Measurements from ENCODE around the gene EIF4E1B. TPM values are rescaled to one million over a fixed set of nuclear protein-coding genes. Genes with fewer than 3 reads are reported as not detected.

EIF4E1B gene
- total and polyA plus RNA-seq, 7 donors: 0.36 TPM; not detected in 6

- peaks cover 0 to 17% (median 15%) of the 10 kb centered on the region in 4 donors for H3K4me1 ChIP-seq
- 18 to 27% methylated on average over 6 of the region's 6 CpGs for WGBS, 2 donors
Observed at GRCh38 chr5:176633598-176633997, 3.1 kb downstream of the EIF4E1B start.

GRCh38 chr5:176636426-176636825, 6.0 kb downstream of the EIF4E1B start:
- H3K27ac ChIP-seq: no peak overlapping the region

More at GRCh38 chr5:176633598-176633997, 3.1 kb downstream of the EIF4E1B start:
- Histone ChIP-seq H3K27ac (no peak overlapping the region), H3K9me3 (no peaks in the 10 kb centered on the region), H3K36me3 (no peaks in the 10 kb centered on the region), H3K4me3 (no peak overlapping the region), H3K27me3 (peaks cover 19 to 45% (median 23%) of the 10 kb centered on the region in 3 donors)
- TF ChIP-seq, protein P1, sequence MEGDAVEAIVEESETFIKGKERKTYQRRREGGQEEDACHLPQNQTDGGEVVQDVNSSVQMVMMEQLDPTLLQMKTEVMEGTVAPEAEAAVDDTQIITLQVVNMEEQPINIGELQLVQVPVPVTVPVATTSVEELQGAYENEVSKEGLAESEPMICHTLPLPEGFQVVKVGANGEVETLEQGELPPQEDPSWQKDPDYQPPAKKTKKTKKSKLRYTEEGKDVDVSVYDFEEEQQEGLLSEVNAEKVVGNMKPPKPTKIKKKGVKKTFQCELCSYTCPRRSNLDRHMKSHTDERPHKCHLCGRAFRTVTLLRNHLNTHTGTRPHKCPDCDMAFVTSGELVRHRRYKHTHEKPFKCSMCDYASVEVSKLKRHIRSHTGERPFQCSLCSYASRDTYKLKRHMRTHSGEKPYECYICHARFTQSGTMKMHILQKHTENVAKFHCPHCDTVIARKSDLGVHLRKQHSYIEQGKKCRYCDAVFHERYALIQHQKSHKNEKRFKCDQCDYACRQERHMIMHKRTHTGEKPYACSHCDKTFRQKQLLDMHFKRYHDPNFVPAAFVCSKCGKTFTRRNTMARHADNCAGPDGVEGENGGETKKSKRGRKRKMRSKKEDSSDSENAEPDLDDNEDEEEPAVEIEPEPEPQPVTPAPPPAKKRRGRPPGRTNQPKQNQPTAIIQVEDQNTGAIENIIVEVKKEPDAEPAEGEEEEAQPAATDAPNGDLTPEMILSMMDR (IDR thresholded peaks at IDR 0.05): no peak
- DNase-seq: no peak
- intact Hi-C loops (cut with DNase I): no loop called here

GRCh38 chr5:176637556-176637955, 7.1 kb downstream of the EIF4E1B start:
- no peak for DNase-seq
- Histone ChIP-seq H3K27me3 (peaks cover 0 to 7% (median 0%) of the 10 kb centered on the region in 3 donors), H3K36me3 (no peaks in the 10 kb centered on the region), H3K9me3 (no peaks in the 10 kb centered on the region), H3K27ac (no peak overlapping the region), H3K4me1 (peaks cover 0 to 8% (median 0%) of the 10 kb centered on the region in 4 donors), H3K4me3 (no peak overlapping the region)
- intact Hi-C loops (cut with DNase I): no loop called here
- WGBS, 2 donors: 58 to 71% methylated on average over 4 of the region's 4 CpGs
- TF ChIP-seq POLR2A (IDR thresholded peaks at IDR 0.05) (no peak), EP300 (IDR thresholded peaks at IDR 0.05) (no peak), POLR2AphosphoS5 (IDR thresholded peaks at IDR 0.05) (no peak)
- TF ChIP-seq, protein P1 (IDR thresholded peaks at IDR 0.05): no peak

More at GRCh38 chr5:176636426-176636825, 6.0 kb downstream of the EIF4E1B start:
- H3K27me3 ChIP-seq: peaks cover 0 to 17% (median 0%) of the 10 kb centered on the region in 3 donors
- H3K4me1 ChIP-seq: peaks cover 0 to 8% (median 0%) of the 10 kb centered on the region in 4 donors
- WGBS, 2 donors: 47 to 56% methylated on average over 9 of the region's 9 CpGs
- no peaks in the 10 kb centered on the region for H3K9me3 ChIP-seq
- no peak for TF ChIP-seq POLR2AphosphoS5 (IDR thresholded peaks at IDR 0.05)
- TF ChIP-seq POLR2A (IDR thresholded peaks at IDR 0.05): no peak
- TF ChIP-seq EP300 (IDR thresholded peaks at IDR 0.05): no peak
- TF ChIP-seq, protein P1 (IDR thresholded peaks at IDR 0.05): no peak
- H3K4me3 ChIP-seq: no peak overlapping the region
- intact Hi-C loops (cut with DNase I): no loop called here
- no peaks in the 10 kb centered on the region for H3K36me3 ChIP-seq
- no peak for DNase-seq

GRCh38 chr5:176638437-176638836, 8.0 kb downstream of the EIF4E1B start:
- H3K27ac ChIP-seq: no peak overlapping the region
- 93 to 95% methylated on average over 3 of the region's 3 CpGs for whole genome bisulfite sequencing, 2 donors
- H3K36me3 ChIP-seq: no peaks in the 10 kb centered on the region
- intact Hi-C loops (cut with DNase I): no loop called here
- H3K4me3 ChIP-seq: no peak overlapping the region
- no peaks in the 10 kb centered on the region for H3K9me3 ChIP-seq
- H3K27me3 ChIP-seq: no peaks in the 10 kb centered on the region
- TF ChIP-seq EP300 (IDR thresholded peaks at IDR 0.05) (no peak), POLR2A (IDR thresholded peaks at IDR 0.05) (no peak), POLR2AphosphoS5 (IDR thresholded peaks at IDR 0.05) (no peak)
- TF ChIP-seq, protein P1 (IDR thresholded peaks at IDR 0.05): no peak
- peaks cover 0 to 8% (median 0%) of the 10 kb centered on the region in 4 donors for H3K4me1 ChIP-seq
- no peak for DNase-seq

DNA sequence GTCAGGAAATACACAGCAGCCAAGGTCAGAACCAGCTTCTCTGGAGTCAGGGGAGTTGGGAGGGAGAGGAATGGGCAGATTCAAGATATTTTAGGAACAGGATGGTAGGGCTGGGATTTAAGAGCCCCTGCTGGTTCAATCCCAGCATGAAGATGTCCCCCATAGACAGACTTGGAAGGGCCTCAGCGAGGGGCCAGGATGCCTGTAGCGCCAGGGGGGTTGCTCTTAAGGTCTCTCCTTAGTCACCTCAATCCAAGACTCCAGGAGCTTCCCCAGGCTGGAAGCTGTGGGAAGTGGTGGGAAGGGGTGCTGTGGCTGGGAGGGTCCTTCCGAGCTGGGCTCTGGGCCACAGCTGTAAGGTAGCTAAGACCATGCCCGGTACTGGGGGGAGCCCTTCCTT, 8.7 kb downstream of the EIF4E1B start:
- TF ChIP-seq POLR2AphosphoS5 (IDR thresholded peaks at IDR 0.05) (no peak), EP300 (IDR thresholded peaks at IDR 0.05) (no peak), POLR2A (IDR thresholded peaks at IDR 0.05) (no peak)
- TF ChIP-seq, protein P1 (IDR thresholded peaks at IDR 0.05): no peak
- Histone ChIP-seq H3K27ac (peak overlapping the region in 1 of 4 donors; percentile 55), H3K4me1 (peaks cover 0 to 8% (median 0%) of the 10 kb centered on the region in 4 donors), H3K4me3 (no peak overlapping the region), H3K9me3 (no peaks in the 10 kb centered on the region), H3K36me3 (no peaks in the 10 kb centered on the region), H3K27me3 (no peaks in the 10 kb centered on the region)
- 56 to 58% methylated on average over 4 of the region's 4 CpGs for WGBS, 2 donors
- intact Hi-C loops (cut with DNase I): no loop called here
- DNase-seq: no peak
